RWPE1 (cell line): ENCODE results near the gene GRIK4.
"Not testable (repeated sequence)": the region's sequence is repeated elsewhere in the genome, so short reads cannot be mapped to it uniquely, and the experiment has no call there.

ENCODE experiments used
- CTCF ChIA-PET: fragments of 350-600 bp; sonication (Branson Sonifier 250); formaldehyde crosslinking; extraction: SDS; loops from one replicate; lab custom pipeline; 2021; lab: Yijun Ruan, JAX
- POLR2A ChIA-PET: fragments of 400-600 bp; formaldehyde crosslinking; extraction: SDS; loops from one replicate; lab custom pipeline; 2020; ENCODE audit warnings: antibody characterized with exemption; ENCODE audit not compliant: low non-redundant PET; lab: Yijun Ruan, JAX
- DNase-seq: peaks from one replicate; pipeline ENCODE4 v3.0.0; 2012; ENCODE audit warnings: low spot score
- H3K27ac ChIP-seq: fragments of 450-650 bp; 2 replicates; pipeline ENCODE4 v1.5.1; 2017
- CTCF ChIP-seq: fragments of 450-650 bp; conservative IDR thresholded peaks from 2 replicates; pipeline ENCODE4 v1.5.1; 2017; ENCODE audit warnings: low read depth, mild to moderate bottlenecking

The GRIK4 gene

DNA sequence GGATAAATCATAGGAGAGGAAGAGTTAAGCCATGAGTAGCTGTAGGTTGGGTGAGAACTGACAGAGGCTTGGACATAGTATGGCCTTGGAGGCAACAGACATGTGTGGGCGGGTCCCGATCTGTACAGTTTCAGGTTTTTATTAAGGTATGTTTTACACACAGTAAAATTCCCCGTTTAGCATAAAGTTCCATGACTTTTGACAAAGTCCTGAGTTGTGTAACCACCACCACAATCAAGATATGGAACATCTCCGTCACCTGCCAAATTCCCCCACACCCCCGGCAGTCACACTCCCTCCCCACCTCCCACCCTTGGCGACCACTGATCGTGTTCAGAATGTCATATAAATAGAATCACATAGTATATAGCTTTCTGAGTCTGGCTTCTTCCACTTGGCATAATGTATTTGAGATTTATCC, 68.1 kb downstream of the GRIK4 start:
- CTCF ChIA-PET = no interaction called here
- no peak overlapping the region for H3K27ac ChIP-seq
- TF ChIP-seq CTCF = no peak
- POLR2A ChIA-PET = no interaction called here
- no peak for DNase-seq

DNA sequence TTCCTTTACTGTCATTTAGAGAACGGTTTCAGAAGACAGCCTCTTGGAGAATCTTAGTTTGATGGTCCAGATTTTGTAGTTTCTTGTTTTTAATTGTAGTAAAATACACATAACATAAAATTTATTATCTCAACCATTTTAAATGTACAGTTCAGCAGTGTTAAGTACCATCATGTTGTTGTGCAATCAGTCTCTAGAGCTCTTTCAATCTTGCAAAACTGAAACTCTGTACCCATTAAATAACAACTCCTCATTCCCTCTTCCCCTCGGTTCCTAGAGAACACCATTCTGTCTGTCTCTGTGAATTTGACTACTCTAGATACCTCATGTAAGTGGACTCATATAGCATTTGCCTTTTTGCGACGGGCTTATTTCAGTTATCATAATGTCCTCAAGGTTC, 69.8 kb downstream of the GRIK4 start:
- DNase-seq = no peak
- ChIA-PET CTCF (interaction anchor here (0.7 kb wide), 1 partner anchor 404 kb away, joined by 3 read pairs; no protein-coding TSS in a partner anchor), POLR2A (no interaction called here)
- no peak for TF ChIP-seq CTCF
- H3K27ac ChIP-seq = no peak overlapping the region

DNA sequence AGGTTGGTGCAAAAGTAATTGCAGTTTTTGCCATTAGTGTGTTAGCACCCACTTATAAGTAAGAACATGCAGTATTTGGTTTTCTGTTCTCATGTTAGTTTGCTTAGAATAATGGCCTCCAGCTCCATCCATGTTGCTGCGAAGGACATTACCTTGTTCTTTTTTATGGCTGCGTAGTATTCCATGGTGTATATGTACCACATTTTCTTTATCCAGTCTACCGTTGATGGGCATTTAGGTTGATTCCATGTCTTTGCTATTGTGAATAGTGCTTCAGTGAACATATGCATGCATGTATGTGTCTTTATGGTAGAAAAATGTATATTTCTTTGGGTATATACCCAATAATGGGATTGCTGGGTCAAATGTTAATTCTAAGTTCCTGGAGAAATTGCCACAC, 71.0 kb downstream of the GRIK4 start:
- CTCF ChIA-PET, DNase-seq, H3K27ac ChIP-seq, POLR2A ChIA-PET: not testable (repeated sequence)

- DNase-seq = no peak
- ChIA-PET POLR2A (no interaction called here), CTCF (no interaction called here)
- no peak overlapping the region for H3K27ac ChIP-seq
- no peak for TF ChIP-seq CTCF
Measured at GRCh38 chr11:120586072-120586471, 74.5 kb downstream of the GRIK4 start.

GRCh38 chr11:120586728-120587127, 75.2 kb downstream of the GRIK4 start:
- no peak overlapping the region for H3K27ac ChIP-seq
- no peak for TF ChIP-seq CTCF
- DNase-seq = no peak
- ChIA-PET CTCF (interaction anchor here (0.7 kb wide), 1 partner anchor 510 kb away, joined by 3 read pairs; no protein-coding TSS in a partner anchor), POLR2A (no interaction called here)

DNA sequence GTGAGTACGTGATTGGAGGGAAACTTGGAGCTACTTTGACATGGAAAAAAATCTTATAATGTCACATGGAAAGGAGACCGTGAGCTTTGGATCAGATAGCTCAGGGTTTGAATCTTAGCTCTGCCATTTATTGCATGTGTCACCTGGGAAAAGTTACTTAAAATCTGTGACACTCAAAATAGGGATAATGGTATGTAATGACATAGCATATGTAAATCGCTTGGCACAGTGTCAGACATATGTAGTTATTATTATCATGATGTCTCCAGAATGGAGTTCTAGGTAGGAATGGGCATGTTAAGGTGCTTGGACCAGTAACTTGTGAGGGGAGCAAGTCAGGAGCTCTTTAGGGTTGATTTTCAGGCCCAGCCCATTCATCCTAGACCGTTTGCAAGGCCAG, 75.8 kb downstream of the GRIK4 start:
- ChIA-PET CTCF (interaction anchor here (0.7 kb wide), 1 partner anchor 509 kb away, joined by 3 read pairs; no protein-coding TSS in a partner anchor), POLR2A (no interaction called here)
- TF ChIP-seq CTCF = no peak
- no peak for DNase-seq
- H3K27ac ChIP-seq = no peak overlapping the region

DNA sequence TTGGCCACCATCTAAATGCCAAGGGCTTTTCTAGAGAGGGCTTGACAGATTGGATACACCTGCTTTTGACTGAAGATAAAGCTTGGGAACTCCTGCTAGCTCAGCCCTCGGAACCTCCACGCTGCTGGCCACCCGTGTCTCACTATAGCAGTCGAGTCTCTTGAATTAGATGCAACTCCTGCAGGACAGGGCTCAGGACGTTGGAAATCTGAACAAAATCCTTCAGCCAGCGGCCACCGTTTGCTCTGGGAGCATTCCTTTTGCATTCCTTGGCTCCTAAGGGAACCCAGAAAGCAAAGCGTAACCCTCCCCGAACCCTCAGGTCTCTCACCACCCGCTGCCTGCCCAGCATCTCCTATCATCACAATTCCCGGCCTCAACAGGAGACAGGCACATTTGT, 77.8 kb downstream of the GRIK4 start:
- POLR2A ChIA-PET = no interaction called here

More for the DNA sequence above, 77.8 kb downstream of the GRIK4 start:
- H3K27ac ChIP-seq = no peak overlapping the region
- CTCF ChIA-PET = no interaction called here
- DNase-seq = no peak
- TF ChIP-seq CTCF = no peak
